Measurements from ENCODE around the gene ADARB2.

The ADARB2 gene

DNA sequence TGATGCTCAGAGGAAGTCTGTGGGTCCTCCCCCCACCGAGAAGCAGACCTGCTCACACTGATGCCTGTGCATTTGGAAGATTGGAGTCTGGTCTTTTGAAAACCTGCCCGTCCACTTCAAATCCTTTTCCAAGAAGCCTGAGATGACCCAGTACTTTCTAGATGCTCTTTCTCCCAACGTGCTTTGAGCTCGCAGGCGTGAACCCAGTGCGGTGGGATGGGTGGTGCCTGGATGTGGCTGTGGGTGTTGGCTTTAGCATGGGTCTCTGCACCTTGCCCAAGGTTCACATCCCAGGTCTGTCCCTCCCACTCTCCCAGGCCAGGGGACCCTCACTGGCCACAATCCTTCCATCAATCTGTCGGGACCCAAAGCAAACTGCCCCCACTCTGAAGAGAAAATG, 170.2 kb downstream of the ADARB2 start:
- DNase-seq (ENCODE audit: low read depth), result no peak

DNA sequence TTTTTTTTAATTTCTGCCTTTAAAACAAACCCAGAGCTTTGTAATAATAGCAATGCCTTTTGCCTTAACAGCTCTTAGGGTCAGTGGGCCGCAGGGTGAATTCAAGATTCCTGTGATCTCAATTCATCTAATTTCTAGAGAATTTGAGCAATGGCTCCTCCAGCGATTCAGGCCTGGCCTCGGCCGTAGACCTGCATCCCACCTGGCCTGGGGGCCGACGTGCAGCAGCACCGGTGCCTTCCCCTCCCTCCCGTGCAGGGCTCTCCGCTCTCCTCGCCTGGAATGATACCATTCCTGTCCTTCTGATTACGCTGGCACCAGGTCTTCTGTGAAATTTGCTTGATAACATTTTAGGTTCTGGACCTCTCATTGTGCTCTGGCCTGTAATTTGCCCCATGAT, 172.5 kb downstream of the ADARB2 start:
- DNase-seq (ENCODE audit: low read depth), result no peak

DNA sequence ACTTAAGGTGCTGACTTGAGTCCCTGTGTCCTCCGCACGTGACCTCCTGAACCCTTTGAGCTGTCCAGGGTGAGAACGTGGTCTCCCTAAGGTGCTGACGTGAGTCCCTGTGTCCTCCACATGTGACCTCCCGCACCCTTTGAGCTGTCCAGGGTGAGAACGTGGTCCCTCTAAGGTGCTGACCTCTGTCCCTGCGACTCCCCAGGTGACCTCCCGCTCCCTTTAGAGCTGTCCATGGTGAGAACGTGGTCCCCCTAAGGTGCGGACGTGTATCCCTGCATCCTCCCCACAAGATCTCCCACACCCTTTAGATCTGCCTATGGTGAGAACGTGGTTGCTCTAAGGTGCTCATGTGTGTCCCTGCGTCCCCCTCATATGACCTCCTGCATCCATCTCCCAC, 174.3 kb downstream of the ADARB2 start:
- DNase-seq (ENCODE audit: low read depth), result no peak

DNA sequence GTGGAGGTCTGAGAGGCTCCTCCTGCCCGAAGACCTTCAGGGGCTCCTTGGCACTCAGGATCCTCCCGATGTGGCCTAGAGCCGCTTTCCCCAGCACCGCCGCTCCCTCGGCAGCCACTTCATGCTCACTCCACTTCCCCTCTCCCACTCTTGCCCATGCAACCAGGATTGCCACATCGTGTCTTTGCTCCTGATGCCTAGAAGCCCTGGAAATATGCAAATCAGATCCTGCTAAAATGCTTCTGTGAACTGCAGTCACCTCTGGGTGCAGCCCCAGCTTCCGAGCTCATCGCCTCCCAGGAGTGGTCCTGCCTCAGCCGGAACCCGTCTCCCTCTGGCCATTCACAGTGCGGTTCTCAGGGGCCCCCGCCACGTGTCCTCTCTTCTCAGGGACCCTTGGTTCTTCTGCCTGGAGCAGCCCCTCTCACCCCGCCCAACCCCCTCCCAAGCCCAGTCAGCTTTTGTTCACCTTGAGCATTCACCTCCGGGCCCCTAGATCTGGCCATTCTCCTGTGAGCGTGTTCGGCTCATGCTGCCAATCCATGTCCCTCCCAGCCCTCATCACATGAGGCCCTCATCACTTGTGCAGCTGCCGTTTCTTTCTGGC, 175.5 kb downstream of the ADARB2 start:
- DNase-seq (ENCODE audit: low read depth), result no peak

DNA sequence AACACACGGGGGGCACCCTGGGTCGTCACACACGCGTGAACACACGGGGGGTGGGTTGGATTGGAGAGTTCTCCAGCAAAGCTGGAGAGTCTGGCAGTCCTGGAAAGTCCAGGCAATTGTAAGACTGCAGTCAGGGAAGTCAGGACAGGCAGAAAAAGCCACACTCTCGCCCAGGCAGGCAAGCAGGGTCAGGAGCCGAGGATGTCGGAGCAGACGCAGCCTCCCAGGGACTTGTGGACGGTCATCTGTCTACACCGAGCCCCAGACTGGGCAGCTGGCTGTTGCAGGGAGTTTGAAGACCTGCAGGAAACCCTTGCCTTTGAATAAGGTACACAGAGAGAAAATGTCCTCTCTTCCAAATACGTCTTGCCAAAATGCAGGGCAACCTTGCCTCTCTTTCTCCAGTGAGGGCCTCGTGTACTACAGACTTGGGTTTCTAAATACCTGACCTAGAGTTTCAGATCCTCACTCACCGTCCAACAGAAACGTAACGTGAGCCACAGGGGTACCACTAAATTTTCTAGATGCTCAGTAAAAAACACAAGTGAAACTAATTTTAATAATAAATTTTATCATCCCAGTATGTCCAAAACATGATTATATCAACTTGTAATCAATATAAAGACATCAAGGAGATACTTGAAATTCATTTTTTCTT, 176.7 kb downstream of the ADARB2 start:
- no peak for DNase-seq (ENCODE audit: low read depth)

DNA sequence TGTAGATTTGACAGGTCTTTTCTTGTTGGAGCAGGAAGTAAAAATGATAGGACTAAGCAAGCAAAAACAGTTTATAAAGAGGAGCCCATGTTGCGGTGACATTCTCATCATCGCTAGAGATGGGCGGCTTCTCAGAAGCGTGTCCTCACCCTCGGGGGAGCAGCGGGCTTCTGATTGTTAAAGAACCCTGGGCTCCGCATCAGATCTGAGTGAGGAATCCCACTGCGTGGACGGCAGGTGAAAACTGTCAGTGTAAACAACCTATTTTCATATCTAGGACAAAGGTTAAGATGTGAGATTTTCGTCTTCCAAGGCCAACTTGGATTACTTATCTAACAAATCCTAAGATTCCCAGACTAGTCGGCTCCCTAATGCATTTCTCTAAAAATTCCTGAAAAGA, 177.6 kb downstream of the ADARB2 start:
- no peak for DNase-seq (ENCODE audit: low read depth)

DNA sequence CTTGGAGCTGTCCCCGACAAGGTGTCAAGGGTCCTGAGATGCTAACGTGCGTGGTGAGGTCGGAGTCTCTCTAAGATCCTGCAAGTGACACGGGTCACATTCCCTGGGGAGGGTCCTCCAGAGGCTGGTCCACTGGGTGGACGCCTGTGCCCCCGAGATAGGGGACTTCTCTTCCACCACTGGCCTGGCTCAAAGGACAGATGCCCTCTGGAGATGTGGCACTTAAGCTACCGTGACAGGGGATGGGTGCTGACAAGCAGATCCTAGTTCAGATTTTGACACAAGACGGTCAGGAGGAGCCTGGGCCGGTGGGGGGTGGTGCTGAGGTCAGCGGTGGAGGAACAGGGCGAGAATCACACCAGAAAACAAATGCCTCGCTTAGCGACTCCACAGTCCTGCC, 178.0 kb downstream of the ADARB2 start:
- DNase-seq (ENCODE audit: low read depth), result no peak

DNA sequence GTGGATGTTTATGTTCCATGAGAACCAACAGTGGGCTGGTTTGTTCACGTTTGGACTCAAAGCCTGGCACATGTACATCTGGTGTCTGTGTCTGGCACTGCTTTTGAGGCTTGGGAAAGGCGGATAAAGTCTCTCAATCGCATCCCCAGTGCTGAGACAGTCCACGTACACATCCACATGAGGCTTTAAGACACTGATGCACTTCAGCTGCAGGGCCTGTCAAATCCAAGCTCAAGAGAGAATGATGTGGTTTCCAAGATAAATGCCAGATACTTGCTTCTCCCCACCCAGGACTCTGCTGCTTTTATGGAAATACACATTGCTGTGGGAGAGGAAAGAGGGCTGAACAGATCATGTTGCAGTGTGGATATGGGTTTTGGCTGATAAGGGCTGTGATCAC, 178.4 kb downstream of the ADARB2 start:
- DNase-seq (ENCODE audit: low read depth), result no peak

DNA sequence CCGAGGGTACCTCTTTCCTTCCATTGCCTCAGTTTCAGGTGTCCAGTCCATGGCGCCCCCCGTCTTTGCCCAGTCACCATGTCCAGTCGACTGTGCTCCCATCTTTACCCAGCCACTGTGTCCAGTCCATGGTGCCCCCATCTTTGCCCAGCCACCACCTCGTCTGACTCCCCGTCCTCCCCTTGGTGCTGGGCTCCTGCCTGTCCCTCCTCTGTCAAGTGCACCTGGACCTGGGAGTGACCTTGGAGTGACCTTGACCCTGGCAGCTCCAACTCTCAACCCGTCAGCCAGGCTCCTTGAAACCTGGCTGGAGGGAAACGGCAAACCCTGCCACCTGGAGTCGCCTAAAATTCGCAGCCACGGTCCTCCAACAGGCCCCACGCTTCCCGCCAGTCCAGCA, 180.2 kb downstream of the ADARB2 start:
- no peak for DNase-seq (ENCODE audit: low read depth)

DNA sequence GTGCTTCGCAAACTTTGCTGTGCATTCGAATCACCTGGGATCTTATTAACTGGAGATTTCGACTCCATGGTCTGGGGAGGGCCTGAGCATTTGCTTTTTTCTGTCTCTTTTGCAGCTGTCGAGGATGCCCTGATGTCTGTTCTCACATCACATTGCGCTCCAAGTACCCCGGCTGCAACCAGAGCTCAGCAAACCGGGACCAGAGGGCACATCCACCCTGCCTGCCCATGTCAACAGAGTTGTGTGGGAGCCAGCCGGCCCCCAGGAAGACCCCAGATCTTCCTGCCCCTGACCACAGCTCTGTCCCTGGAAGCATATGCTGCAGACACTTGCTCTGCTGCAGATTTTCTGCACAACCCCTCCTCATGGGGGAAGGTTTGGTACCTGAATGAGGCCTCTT, 180.8 kb downstream of the ADARB2 start:
- DNase-seq (ENCODE audit: low read depth), result no peak

DNA sequence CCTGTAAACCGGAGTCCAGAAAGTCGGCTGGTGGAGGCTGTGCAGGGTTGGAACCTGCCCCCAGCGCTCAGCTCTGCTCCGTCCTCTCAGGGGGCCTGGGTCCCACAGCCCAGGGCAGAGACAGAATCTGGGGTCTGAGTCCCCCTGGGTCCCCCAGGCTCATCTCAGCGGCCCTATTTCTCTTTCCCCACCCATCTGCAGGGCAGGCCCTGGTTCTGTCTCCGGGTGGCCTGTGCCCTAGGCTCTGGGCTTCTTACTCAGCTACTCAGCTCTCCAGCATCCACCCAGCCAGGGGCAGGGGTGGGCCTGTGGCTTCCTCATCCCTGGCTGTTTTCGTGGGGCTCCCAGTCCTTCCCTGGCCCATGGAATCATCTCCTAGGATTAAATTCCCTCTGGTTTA, 183.4 kb downstream of the ADARB2 start:
- no peak for DNase-seq (ENCODE audit: low read depth)

DNA sequence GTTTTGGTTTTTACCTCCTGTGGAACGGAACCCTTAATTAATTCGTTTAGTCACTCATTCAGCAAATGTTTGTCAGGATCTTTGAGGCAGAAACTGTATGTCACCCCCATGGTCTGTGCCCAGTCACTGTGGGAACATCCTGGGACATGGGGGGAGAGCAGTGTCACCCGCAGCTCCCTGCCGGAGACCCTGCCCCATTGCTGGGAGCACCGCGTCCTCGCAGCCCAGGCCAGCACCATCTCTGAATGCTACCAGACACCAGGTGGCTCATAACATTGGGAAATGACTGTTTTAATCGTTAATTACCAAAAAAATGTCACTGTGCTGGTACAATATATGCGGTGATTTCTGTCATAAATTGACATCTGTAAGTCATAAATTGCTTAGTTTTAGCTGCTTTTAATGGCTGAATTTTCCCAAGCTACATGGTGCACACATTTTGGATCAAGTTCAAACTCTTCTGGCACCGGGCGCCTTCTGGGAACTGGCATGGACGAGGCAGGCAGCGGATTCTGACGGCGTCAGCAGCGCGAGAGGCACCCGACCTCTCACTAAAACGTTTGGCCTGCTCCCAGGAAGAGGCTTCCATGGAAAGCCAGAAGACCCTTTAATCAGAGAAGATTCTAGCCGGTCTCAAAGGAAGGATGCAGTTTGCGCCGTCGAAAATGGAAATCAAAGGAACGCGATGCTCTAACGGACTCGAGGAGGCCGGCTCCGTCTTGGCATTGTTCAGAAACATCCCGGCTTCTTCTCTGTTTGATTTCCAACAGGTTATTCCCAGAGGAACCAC, 184.2 kb downstream of the ADARB2 start:
- DNase-seq (ENCODE audit: low read depth), result no peak

DNA sequence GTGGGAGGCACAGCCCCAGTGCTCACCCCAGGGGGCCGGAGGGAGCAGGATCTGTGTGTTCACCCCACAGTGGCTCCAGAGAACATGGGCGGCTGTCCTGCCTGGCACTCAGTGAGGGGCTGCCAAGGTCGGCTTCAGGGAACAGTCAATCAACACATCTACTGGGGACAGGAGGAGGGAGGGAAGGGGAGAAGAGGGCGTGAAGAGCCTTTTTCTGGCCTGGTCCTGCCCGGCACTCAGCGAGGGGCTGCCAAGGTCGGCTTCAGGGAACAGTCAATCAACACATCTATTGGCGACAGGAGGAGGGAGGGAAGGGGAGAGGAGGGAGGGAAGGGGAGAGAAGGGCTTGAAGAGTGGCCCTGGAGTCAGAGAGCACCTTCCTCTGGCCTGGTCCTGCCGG, 184.9 kb downstream of the ADARB2 start:
- DNase-seq (ENCODE audit: low read depth), result no peak

DNA sequence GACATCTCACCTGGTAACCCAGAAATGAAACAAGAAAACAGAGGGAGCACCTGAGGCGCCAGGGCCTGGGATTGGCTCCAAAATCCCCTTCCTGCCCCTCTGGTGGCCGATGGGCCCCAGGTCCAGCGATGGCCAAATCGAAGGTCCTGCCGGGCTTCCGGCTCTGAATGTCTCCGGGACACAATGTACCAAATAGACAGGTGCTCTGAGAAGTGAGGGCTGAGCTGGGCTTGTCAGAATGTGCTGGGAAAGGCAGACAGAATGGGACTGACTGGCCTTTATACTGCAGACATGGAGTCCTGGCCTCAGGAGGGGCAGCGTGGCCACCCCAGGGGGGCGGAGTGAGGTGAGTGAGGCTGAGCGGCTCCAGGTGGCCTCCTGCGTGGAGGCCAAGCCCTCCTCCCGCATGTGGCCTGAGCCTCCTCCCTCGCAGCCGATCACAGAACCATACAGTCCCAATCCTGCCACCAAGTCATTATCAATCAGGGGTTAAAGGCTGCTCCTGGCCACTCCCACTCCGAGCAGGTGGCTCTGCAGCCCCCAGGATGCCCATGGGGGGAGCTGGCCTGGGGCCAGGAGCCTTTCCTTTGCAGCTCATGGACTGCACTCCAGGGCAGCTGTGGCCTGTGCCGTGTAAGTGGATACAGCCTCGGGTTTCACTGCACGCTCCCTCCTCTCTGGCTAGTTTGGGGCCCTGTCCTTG, 185.5 kb downstream of the ADARB2 start:
- no peak for DNase-seq (ENCODE audit: low read depth)

DNA sequence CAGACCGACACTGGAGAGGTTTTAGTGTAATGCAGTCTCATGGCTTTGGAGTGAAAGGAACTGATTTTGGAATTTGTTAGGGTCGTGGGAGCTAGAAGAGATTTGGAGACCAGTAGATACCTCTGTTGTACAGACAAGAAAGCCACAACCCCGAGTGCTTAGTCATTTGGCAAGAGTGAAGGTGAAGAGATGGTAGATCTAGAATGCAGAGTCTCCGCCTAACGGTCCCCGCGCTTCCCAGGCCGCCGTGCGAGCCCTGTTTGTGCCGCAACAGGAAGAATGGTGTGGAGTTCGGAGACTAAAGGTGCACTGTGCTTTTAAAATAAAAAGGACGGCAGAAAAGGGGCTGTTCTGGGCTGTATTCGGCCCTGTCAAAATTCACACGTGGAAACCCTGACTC, 186.7 kb downstream of the ADARB2 start:
- no peak for DNase-seq (ENCODE audit: low read depth)

DNA sequence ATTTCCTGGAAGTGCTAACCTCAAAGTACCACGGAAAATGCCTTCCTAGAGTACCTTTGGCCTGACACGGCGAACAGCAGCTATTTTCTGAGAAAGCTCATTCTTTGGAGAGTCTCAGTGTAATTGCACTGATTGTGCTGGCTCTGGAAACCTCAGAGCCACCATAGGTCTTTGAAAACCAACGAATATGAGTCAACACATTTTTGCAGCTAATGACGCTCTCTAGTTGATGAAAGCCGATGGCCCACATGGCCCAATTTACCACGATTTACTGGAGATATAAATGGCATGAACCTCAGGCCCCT, 187.1 kb downstream of the ADARB2 start:
- DNase-seq (ENCODE audit: low read depth), result no peak

DNA sequence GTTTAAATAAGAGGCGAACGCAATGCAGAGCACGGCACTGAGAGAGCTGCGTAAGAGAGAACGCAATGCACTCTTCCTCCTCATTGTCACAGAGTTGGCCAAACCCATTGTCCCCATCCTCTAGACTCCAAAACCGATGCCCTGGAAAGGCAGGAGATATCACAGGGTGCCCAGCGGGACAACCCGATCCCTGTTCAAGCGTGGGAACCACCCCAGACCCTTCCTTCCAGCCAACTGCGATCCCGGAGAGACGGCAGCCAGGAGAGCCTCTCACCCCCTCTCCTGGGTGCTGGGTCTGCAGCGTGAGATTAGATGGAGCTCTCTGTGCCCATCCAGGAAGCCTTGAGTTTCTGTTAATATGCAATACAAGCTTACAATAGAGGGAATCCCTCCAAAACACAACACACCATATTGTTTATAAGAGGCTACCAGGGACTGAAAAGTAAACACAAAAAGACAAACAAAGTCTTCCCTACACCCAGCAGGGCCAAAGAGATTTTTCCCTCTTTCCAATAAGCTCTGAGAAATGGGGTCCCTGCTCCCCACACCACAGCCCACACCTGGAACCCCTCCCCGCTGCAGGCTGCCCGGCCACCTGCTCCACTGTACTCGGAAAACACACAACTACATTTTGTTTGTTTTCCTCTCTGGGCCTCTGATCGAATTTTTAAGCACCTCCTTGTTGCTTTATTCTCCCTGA, 187.6 kb downstream of the ADARB2 start:
- DNase-seq (ENCODE audit: low read depth), result no peak

DNA sequence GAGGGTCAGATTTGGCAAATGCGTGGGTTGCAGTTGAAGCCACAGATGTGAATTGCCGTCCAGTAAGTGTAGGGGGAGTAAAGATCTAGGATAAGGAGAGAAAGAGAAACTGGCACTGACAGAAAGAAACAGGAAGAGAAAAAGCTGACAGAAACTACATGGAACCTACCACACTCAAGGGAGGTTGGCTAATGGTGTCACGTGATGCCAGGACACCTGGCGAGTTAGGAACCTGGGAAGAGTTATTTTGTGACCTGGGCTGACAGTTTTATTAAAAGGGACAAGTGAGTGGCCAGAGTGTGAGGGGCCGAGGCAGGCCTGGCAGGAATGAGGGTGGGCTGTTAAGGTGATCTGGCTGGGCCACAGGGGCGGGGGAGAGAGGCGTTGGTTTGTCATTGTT, 188.7 kb downstream of the ADARB2 start:
- no peak for DNase-seq (ENCODE audit: low read depth)

DNA sequence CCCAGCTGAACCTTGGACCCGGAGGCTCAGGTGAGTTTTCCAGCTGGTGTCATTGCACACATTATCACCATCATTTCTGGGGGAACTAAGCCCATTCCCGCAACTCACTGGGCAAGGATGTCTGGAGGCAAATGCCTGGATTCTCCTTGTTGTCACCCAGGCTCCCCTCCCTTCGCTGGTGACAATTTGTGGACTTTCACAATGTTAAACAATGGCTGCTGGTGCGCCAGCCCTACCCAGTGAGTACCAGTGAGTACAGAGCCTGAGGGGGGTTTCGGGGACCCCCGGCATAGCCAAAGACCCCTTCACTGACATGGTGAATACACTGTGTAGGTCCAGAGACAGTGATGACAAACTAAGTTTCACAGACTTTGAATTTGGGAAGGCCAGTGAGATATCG, 189.2 kb downstream of the ADARB2 start:
- no peak for DNase-seq (ENCODE audit: low read depth)

DNA sequence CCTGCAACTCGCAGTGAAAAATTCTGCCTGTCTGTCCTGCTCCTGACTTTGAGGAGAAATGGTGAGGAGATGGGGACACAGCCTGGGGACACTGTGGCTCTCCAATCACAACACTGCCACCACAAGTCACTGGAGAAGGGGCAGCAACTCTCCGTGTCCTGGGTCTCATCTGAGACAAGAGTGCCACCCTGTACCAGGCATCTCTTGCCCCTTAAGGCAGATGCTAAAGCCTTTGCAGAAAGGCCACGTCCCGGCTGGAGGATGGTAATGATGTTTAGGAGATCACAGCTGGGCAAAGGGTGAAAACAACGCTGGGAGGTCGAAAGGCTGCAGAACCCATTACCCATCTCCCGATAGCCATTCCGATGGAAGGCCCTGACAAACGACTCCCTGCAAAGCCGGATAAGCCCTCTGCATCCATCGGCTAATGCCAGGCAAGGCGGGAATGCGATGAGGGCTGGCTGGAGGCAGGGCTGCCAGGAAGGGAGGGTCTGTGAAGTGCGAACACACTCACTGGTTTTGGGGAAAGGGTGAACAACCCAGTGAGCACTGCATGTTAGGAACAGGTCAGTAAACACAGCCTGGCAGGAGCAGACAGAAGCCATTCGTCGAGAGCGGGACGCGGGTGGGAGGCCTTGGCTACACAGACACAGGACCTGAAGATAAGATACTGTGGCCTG, 190.8 kb downstream of the ADARB2 start:
- no peak for DNase-seq (ENCODE audit: low read depth)

DNA sequence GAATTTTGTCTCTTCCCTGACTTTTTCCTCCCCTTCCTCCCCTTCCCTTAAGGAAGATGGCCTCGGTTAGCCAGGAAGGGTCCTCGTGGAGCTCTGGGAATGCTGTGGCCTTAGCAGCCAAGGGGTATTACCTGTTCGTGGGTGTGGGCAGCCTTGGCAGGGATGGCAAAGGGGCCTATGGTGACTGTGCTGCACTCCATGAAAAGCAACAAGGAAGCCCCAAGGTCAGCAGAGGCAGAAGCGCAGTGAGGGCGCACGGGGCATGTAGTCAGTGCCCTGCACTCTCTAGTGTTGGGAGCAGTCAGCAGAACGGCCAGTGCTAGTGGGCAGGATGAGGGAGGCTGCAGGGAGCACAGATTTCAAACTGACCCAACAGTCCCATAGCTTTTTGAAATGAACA, 191.8 kb downstream of the ADARB2 start:
- DNase-seq (ENCODE audit: low read depth), result no peak

DNA sequence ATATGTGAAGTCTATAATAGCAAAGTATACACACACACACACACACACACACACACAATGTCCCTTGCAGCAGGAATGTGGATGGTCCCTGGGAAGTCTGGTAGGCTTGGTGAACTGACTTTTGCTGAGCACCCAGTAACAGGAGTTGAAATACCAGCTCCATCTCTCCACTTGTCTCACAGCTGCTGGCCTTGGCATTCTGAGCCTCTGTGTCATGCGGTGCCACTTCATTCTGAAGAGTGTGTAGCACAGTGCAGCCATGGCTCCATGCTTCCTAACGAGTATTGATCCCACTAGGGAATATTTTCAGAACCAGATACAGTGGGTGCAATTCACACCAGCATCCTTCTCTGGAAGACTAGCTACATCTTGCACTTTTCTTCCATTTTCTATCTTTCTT, 192.4 kb downstream of the ADARB2 start:
- DNase-seq (ENCODE audit: low read depth), result no peak
